HepG2 (cell line): Measurements from ENCODE around the gene NCOA6. TPM values are rescaled to one million over a fixed set of nuclear protein-coding genes. Genes with fewer than 3 reads are reported as not detected.

Experiments
- CCAR2 ChIP-seq: fragments of 200-400 bp; formaldehyde crosslinking; optimal IDR thresholded peaks from 2 replicates; pipeline ENCODE3; 2018; ENCODE audit warnings: low read depth, mild to moderate bottlenecking, low read length, moderate library complexity
- FIP1L1 ChIP-seq: fragments of 200-400 bp; formaldehyde crosslinking; IDR thresholded peaks from 2 replicates; pipeline ENCODE4 v1.6.1; 2018; ENCODE audit warnings: low read depth, mild to moderate bottlenecking, low read length, moderate library complexity, borderline replicate concordance; ENCODE audit not compliant: insufficient read depth
- GATAD2A ChIP-seq: IDR thresholded peaks from 2 replicates; pipeline ENCODE4 v1.6.1; 2016
- HDAC1 ChIP-seq: sonication (generic); formaldehyde crosslinking; IDR thresholded peaks from 2 replicates; pipeline ENCODE4 v1.5.1; 2020; ENCODE audit warnings: mild to moderate bottlenecking, missing genetic modification reagents
- KAT2B ChIP-seq: fragments of 150-350 bp; IDR thresholded peaks from 2 replicates; pipeline ENCODE4 v1.6.1; 2014; ENCODE audit warnings: low read depth, low read length, borderline replicate concordance
- LCORL ChIP-seq, 2 experiments: fragments of 450-650 bp in 1 of 2; sonication (generic) in 1 of 2; formaldehyde crosslinking in 1 of 2; IDR thresholded peaks; 2 replicates each; pipeline versions ENCODE4 v1.5.0 to v1.6.1; 2017 to 2020; ENCODE audit warnings: antibody characterized with exemption in 1 of 2, missing genetic modification reagents in 1 of 2
- NFYC ChIP-seq: IDR thresholded peaks from 2 replicates; pipeline ENCODE4 v1.6.1; 2016; ENCODE audit warnings: missing genetic modification reagents, missing compliant biosample characterization
- PHF21A ChIP-seq: sonication (generic); formaldehyde crosslinking; IDR thresholded peaks from 2 replicates; pipeline ENCODE4 v1.5.0; 2020; ENCODE audit warnings: mild to moderate bottlenecking, missing genetic modification reagents
- PRDM10 ChIP-seq: sonication (generic); formaldehyde crosslinking; IDR thresholded peaks from 2 replicates; pipeline ENCODE4 v1.4.0; 2020; ENCODE audit warnings: low read depth, missing genetic modification reagents
- SALL1 ChIP-seq: sonication (generic); formaldehyde crosslinking; IDR thresholded peaks from 2 replicates; pipeline ENCODE4 v1.8.0; 2022; ENCODE audit warnings: mild to moderate bottlenecking, missing genetic modification reagents
- STAG1 ChIP-seq: sonication (generic); formaldehyde crosslinking; IDR thresholded peaks from 2 replicates; pipeline ENCODE4 v1.4.0; 2020; ENCODE audit warnings: missing genetic modification reagents
- THYN1 ChIP-seq: sonication (generic); formaldehyde crosslinking; IDR thresholded peaks from 2 replicates; pipeline ENCODE4 v1.8.1; 2023; ENCODE audit warnings: low read depth, mild to moderate bottlenecking, moderate library complexity, missing genetic modification reagents, borderline replicate concordance
- ZFP1 ChIP-seq: IDR thresholded peaks from 2 replicates; pipeline ENCODE4 v1.6.1; 2016
- ZNF225 ChIP-seq: sonication (generic); formaldehyde crosslinking; IDR thresholded peaks from 2 replicates; pipeline ENCODE4 v1.4.0; 2020; ENCODE audit warnings: mild to moderate bottlenecking, missing genetic modification reagents
- ZNF232 ChIP-seq: sonication (generic); formaldehyde crosslinking; IDR thresholded peaks from 2 replicates; pipeline ENCODE4 v1.4.0; 2020; ENCODE audit warnings: missing genetic modification reagents, borderline replicate concordance
- ZNF256 ChIP-seq: sonication (generic); formaldehyde crosslinking; conservative IDR thresholded peaks from 2 replicates; pipeline ENCODE4 v1.4.0; 2020; ENCODE audit warnings: missing genetic modification reagents
- ZNF263 ChIP-seq: sonication (generic); formaldehyde crosslinking; IDR thresholded peaks from 2 replicates; pipeline ENCODE4 v1.4.0; 2020; ENCODE audit warnings: missing genetic modification reagents
- ZNF672 ChIP-seq: sonication (generic); formaldehyde crosslinking; IDR thresholded peaks from 2 replicates; pipeline ENCODE4 v1.8.1; 2022; ENCODE audit warnings: missing genetic modification reagents
- ZNF678 ChIP-seq: sonication (generic); formaldehyde crosslinking; IDR thresholded peaks from 2 replicates; pipeline ENCODE4 v1.4.0; 2020; ENCODE audit warnings: mild to moderate bottlenecking, missing genetic modification reagents
- ZSCAN25 ChIP-seq: sonication (generic); formaldehyde crosslinking; IDR thresholded peaks from 2 replicates; pipeline ENCODE4 v1.8.0; 2022; ENCODE audit warnings: mild to moderate bottlenecking, missing genetic modification reagents
- polyA plus RNA-seq, 8 experiments: library from polyadenylated mRNA; depleted of rRNA in 3 of 8; stranded (reverse) in 7 of 8; unstranded in 1 of 8; fragments of >200 nt; fragmentation: Illumina TruSeq in 4 of 8; extraction: Trizol in 4 of 8; gene quantifications; 2 replicates each; pipeline versions ENCODE4 v1.2.1 to v1.2.3, GENCODE V29; 2011 to 2016; ENCODE audit warnings: low read depth in 4 of 8, missing spikeins in 1 of 8, mixed read lengths in 1 of 8; ENCODE audit not compliant: insufficient read depth in 1 of 8
- total RNA-seq, 5 experiments: library from RNA; depleted of rRNA; stranded (reverse); fragments of >200 nt; fragmentation: Illumina TruSeq; extraction: Trizol; gene quantifications; 2 replicates each; pipeline ENCODE4 v1.2.3, GENCODE V29; 2016; ENCODE audit warnings: low read depth in 1 of 5
- TF ChIP-seq, protein P1 (sequence below): sonication (generic); formaldehyde crosslinking; IDR thresholded peaks from 2 replicates; pipeline ENCODE4 v1.4.0; 2020; ENCODE audit warnings: missing genetic modification reagents
- TF ChIP-seq, protein P2 (sequence below): sonication (generic); formaldehyde crosslinking; IDR thresholded peaks from 2 replicates; pipeline ENCODE4 v1.9.0; 2021; ENCODE audit warnings: missing genetic modification reagents, mild to moderate bottlenecking, borderline replicate concordance

Gene NCOA6
- total and polyA plus RNA-seq, 2 of the 13 experiments (the other 11 are each of a cell fraction or from before 2014, with no cell fraction given) = 11.2 to 29.3 TPM

- 0 out of 2 replicates have a peak, but pooled peaks have one; percentile 8 for TF ChIP-seq PRDM10
- no peak for TF ChIP-seq ZNF672 (CRISPR knock-in tag)
- TF ChIP-seq ZNF225 (CRISPR knock-in tag) = no peak
- 0 out of 2 replicates have a peak, but pooled peaks have one; percentile 18 for TF ChIP-seq ZSCAN25 (CRISPR knock-in tag)
- TF ChIP-seq, protein P1, sequence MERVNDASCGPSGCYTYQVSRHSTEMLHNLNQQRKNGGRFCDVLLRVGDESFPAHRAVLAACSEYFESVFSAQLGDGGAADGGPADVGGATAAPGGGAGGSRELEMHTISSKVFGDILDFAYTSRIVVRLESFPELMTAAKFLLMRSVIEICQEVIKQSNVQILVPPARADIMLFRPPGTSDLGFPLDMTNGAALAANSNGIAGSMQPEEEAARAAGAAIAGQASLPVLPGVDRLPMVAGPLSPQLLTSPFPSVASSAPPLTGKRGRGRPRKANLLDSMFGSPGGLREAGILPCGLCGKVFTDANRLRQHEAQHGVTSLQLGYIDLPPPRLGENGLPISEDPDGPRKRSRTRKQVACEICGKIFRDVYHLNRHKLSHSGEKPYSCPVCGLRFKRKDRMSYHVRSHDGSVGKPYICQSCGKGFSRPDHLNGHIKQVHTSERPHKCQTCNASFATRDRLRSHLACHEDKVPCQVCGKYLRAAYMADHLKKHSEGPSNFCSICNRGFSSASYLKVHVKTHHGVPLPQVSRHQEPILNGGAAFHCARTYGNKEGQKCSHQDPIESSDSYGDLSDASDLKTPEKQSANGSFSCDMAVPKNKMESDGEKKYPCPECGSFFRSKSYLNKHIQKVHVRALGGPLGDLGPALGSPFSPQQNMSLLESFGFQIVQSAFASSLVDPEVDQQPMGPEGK = peak; percentile 16; the same call in 1 of the 2 replicates
- peak; percentile 50 for TF ChIP-seq ZNF232 (CRISPR knock-in tag)
- TF ChIP-seq ZNF678 (CRISPR knock-in tag) = no peak
- TF ChIP-seq PHF21A (CRISPR knock-in tag) = peak; percentile 7; the same call in 1 of the 2 replicates
- 0 out of 2 replicates have a peak, but pooled peaks have one; percentile 28 for TF ChIP-seq FIP1L1
- TF ChIP-seq STAG1 (CRISPR knock-in tag) = peak; percentile 61
- 0 out of 2 replicates have a peak, but pooled peaks have one; percentile 4 for TF ChIP-seq ZNF256 (CRISPR knock-in tag)
- TF ChIP-seq THYN1 = no peak
- TF ChIP-seq, protein P2, sequence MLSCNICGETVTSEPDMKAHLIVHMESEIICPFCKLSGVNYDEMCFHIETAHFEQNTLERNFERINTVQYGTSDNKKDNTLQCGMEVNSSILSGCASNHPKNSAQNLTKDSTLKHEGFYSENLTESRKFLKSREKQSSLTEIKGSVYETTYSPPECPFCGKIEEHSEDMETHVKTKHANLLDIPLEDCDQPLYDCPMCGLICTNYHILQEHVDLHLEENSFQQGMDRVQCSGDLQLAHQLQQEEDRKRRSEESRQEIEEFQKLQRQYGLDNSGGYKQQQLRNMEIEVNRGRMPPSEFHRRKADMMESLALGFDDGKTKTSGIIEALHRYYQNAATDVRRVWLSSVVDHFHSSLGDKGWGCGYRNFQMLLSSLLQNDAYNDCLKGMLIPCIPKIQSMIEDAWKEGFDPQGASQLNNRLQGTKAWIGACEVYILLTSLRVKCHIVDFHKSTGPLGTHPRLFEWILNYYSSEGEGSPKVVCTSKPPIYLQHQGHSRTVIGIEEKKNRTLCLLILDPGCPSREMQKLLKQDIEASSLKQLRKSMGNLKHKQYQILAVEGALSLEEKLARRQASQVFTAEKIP (CRISPR knock-in tag) = no peak
- no peak for TF ChIP-seq KAT2B
- 0 out of 2 replicates have a peak, but pooled peaks have one; percentile 9 for TF ChIP-seq GATAD2A (CRISPR knock-in tag)
- TF ChIP-seq NFYC (CRISPR knock-in tag) = no peak
- TF ChIP-seq SALL1 (CRISPR knock-in tag) = peak; percentile 38
- TF ChIP-seq ZNF263 = peak; percentile 10; the same call in 1 of the 2 replicates
- TF ChIP-seq HDAC1 (CRISPR knock-in tag) = no peak
- TF ChIP-seq CCAR2 = peak; percentile 76
- no peak for TF ChIP-seq LCORL (IDR thresholded peaks at IDR 0.05)
- peak; percentile 71 for TF ChIP-seq LCORL (CRISPR knock-in tag; IDR thresholded peaks at IDR 0.05)
- TF ChIP-seq ZFP1 = 0 out of 2 replicates have a peak, but pooled peaks have one; percentile 4
Measured at GRCh38 chr20:34705397-34706301, 119.8 kb downstream of the NCOA6 start (continued).
